AG08395 (cell line): ENCODE measurements around the gene PAX8.

ENCODE experiments used
- DNase-seq: peaks from one replicate; pipeline ENCODE4 v3.0.0; 2012; ENCODE audit warnings: mixed read lengths, low spot score

The PAX8 gene

DNA sequence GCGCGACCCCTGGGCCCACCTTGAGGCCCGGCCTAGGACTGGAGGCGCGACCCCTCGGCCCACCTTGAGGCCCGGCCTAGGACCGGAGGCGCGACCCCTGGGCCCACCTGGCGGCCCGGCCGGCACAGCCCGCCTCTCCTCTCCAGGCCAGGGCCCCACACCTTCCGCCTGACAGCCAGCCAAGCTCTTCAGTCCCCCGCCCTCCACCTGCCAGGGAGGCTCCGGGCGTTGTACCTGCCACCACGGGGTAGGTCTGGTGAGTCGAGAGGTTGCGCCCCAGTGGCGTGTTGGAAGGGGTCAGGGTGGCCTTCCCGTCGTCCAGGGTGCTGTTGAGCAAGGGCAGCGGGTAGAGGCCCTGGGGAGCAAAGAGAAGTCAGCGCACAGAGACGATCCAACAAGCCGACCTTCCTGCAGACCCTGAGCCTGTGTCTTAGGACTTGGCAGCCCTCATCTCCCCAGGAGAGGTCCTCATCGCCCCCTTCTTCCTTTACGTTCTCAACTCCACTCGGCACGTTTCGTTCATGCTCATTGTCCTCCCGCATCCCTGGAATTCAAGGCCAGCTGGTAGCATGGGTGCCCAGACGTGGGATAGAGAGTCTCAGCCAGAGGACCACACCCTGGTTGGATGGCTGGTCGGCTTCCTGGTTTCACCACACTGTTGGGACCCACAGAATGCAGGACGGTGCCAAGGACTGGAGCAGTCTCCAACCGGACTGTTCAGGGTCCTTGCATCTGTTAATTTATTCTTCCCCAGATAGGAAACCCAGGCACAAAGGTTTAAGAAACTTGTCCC, 42.2 kb downstream of the PAX8 start:
- no peak for DNase-seq

DNA sequence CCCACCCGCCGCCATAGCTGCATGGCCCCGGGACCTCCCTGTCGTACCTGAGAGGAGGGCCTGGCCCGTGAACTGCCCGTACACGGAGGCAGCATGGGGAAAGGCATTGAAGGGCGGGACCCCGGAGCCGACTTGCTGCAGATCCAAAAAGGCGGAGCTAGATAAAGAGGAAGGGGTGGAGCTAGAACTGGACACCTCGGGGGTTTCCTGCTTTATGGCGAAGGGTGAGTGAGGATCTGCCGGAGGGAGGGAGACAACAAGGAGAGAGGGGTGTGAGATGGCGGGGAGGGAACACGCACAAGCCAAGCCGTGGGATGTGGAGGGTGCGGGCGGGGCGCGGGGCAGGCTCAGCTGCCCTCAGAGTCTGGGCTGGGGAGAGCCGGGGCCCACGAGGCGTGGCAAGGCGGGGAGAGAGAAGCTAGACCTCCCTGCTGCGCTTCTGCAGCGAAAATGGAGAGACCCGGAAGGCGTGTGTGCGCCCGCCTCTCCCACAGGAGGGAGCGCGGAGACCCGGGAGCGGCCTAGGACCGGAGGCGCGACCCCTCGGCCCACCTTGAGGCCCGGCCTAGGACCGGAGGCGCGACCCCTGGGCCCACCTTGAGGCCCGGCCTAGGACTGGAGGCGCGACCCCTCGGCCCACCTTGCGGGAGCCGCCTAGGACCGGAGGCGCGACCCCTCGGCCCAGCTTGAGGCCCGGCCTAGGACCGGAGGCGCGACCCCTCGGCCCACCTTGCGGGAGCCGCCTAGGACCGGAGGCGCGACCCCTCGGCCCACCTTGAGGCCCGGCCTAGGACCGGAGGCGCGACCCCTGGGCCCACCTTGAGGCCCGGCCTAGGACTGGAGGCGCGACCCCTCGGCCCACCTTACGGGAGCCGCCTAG, 43.1 kb downstream of the PAX8 start:
- DNase-seq: peak; percentile 44

DNA sequence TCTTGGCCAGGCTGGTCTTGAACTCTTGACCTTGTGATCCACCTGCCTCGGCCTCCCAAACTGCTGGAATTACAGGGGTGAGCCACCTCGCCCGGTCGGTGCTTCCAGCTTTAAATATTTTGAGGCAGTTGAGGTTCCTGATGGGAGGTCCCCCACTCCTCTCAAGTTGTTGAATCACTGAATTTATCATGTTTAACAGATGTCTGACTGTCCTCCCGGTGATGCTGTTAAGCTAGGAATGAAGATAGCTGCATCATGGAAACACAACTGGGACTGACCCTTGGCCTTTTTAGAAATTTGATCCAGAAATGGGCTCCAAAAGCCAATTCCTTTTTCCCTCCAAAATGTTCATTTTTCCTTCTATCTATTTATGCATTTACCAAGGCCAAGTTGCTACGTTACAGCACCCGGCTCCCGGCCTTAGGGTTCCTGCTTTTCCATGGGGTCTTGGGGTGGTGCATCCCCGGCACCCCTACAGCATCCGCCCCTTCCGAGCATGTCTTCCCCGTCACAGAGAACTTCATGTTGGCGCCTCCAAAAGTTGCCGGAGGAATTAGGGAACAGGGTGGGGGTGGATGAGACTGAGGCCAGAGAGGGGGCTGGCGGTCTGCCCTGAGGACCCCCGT, 43.9 kb downstream of the PAX8 start:
- no peak for DNase-seq

DNA sequence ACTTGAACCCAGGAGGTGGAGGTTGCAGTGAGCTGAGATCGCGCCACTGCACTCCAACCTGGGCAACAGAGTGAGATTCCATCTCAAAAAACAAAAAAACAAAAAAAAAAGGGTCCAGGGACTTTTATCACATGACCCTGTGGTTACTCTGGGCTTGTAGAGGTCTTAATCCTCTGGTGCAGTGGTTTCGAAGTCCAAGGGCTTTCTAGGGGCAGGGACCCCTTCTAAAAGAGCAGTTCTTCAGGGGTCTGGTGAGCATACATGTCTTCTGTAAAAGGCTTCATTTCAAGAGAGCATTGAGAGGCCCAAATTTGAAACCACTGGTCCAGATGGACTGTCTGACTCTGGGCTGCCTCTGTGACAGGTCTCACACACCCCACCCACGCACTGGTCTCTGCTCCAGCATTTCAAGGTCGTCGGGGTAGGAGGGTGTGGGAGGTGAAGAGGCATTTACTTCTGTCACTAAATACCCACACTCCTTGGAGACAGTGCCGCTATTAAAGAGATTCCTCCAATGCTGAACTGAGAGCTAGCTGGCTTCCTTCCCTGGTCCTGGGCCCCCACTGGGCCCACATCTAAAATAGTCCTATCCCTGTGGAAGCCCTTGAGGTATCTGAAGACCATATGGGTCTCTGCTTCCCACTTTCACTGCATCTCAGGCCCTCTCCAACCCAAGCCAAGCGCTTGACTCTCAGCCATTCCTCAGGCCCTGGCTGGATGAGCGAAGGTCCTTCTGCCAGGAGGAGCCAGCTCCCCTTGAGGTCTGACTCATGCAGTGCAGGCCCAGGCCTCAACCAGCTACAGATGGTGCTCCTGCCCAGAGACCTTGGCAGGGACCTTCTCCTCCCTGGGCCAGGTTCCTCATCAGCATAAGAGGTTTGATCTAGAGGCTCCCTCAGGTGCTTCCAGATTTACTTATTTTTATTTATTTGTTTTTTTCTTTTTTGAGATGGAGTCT, 44.8 kb downstream of the PAX8 start:
- peak; percentile 48 for DNase-seq

DNA sequence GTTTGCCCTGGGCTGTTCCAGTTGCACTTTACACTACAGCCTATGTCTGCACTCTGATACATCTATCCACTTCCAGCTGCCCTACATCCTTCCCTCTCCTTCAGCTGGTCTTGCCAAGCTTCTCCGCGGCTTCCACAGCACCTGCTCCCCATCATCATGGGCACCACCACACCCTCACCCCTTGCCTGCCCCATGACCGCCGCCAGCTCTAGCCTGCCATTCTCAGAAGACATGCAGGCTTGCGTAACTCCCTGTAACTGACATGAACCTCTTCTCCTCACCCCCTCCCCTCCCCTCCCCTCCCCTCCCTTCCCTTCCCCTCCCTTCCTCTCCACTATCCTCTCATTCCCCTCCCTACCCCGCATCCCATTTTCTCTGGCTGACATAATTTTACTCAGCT, 46.0 kb downstream of the PAX8 start:
- no peak for DNase-seq

DNA sequence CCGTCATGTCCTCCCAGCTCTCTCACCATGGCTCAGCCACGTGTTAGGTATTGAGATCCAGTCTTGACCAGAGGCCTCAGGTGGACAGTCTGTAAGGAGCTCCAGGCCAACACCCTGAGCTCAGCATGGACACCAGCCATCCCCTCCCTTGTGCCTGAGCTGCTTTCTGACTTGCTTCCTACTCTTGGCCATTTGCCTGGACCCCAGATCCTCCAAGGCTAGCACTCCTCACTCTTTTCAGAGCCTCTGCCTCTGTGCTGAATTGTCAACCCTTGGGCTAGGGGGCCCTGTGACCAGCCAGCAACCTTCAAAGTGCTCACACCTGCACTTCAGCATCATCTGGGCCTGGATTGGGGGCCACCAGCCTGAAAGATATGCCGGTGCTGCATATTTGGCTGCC, 46.6 kb downstream of the PAX8 start:
- no peak for DNase-seq

DNA sequence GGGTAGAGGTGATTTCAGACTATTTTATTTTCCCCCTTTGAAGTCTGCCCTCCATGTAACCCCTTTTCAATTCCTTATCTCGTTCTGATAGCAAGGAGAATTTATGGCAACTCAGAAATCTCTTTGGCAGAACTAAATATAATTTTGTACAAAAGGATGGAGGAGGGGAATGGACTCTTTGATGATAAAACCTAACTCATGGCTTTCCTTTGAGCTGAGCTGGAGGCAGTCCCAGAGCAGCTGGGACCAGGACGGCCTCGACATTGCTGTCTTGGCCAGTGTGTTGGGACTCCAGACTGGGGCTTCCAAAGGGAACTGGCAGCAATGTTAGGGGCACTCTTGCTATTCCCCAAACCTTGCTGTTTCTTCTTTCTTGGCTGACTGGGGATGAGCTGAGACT, 47.7 kb downstream of the PAX8 start:
- no peak for DNase-seq

DNA sequence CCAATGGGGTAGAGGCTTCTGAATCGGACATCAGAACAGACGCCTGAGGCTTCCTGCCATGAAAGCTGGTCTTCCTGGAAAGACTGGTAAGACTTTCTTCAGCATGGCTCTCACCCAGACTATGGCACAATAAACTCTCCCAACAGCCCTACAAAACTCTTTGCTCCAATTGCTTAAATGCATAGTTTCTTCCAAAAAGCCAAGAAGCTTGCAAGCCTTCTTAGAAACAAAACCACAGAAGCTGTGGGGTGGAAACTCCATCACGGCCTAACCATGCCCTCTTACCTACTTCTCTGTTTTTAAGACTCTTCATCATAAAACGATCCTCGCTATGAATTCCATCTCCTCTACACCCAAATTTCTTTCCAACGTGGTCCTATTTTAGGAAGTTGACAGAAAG, 48.2 kb downstream of the PAX8 start:
- DNase-seq: no peak

DNA sequence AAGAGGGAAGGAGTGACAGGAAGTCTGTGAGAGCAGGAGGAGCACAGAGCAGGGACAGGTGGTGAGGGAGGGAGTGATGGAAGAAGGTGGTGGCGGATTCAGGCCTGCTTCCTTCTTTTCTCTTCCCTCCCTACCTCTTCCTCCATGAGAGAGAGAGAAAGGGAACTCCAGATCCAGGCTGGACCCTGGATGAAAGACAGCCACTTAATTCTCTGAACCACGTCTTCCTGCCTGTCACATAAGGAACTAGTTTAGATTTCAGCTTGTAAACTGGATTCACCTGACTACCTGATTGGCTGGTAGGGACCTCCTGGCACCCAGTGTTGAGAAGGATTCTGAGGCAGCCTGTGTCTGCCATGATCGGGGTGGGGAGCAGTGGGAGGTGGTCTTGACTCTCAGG, 48.9 kb downstream of the PAX8 start:
- DNase-seq: no peak

DNA sequence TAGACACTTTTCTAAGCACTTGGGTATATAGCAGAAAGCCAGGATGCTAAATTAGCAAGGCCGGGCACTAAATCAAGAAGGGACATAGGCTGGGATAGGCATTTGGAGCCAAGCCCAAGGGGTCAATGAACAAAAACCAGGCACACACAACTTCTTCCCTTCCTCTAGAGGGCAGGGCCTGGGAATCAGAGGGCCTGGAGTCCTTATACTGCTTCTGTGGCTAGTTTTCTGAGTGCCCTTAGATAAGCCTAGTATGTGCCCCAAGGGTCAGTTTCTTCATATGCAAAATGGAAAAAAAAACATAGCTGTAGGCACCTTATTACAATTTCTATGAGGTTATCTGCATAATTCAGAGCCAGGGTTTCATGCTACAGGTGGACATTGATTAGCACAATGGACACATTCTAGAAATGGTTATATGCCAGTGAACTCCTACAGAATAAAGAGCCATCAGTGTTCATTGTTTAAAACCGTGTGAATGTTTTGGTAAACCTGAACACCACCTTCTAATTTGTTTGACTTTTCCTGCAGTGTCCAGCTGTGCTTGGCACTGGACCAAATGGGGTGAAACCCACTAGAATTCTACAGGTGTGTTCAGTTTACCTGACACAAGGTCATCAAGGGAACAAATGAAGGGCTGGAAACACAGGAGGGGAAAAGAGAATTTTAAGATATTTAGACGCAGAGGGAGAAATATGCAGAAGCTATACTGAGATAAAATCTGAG, 49.6 kb downstream of the PAX8 start:
- no peak for DNase-seq

DNA sequence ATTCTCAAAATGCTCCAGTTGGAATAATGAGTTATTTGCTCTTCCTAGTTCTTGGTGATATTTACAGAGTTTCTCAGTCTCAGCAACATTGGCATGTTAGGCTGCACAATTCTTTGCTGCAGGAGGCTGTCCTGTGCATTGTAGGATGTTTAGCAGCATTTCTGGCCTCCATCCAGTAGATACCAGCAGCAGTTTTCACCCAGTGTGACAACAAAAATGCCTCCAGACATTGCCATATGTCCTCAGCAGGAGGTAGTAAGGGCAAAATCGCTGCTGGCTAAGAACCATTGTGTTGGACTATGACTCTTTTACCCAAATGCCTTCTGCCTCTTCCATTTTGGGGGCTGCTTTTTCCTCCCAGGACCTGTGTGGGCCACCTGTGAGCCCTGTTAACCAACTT, 50.4 kb downstream of the PAX8 start:
- no peak for DNase-seq

DNA sequence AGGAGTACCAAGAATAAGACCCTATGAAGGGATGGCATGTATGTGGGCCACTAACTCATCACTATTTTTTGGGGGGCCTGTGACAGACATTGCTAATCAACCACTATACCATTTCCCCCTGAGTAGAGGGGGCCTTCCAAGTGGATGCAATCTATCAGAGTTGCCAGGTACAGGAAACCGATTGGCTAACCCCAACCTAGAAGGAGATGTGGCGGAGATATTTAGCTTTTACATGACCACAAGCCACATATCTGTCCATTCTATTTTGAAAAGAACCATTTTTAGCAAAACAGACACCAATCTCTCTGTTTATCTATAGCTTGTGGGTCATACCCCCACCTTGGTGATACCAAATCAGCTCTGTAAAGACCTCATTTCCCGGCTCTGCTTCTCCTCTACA, 51.0 kb downstream of the PAX8 start:
- no peak for DNase-seq

DNA sequence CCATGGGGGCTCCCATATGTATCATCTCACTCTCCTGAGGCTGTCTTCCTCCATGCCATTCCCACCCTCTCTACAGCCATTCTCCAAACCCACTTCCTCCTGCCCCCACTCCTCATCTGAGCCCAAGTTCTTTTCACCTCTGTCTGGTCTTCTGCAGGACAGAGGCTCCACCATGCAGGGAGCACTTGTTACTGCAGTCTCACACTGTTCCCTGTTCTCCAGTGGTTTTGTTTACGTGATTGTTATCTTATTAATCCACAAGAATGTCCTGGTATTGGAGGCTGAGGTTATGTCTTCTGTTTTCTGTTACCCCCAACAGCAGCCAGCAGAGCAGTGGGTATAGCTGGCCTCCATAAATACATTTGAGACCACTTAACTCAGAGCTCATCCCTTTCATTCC, 51.4 kb downstream of the PAX8 start:
- DNase-seq: no peak

DNA sequence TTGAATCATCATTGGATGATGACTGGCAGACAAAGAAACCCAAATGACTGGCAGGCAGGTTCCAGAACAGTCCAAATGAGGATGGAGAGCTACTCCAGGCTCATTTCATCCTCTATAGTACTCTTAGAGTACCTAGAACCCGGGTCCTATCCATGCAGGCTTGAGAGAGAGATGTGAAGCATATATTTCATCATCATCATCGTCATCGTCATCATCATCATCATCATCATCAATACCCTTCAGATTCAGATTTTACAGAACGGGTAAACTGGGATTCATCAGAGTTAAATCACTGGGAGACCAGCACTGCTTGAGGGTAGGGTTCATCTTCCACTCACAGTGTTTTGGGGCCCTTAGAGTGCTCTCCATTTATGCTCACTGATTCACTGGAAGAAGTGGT, 52.3 kb downstream of the PAX8 start:
- no peak for DNase-seq

DNA sequence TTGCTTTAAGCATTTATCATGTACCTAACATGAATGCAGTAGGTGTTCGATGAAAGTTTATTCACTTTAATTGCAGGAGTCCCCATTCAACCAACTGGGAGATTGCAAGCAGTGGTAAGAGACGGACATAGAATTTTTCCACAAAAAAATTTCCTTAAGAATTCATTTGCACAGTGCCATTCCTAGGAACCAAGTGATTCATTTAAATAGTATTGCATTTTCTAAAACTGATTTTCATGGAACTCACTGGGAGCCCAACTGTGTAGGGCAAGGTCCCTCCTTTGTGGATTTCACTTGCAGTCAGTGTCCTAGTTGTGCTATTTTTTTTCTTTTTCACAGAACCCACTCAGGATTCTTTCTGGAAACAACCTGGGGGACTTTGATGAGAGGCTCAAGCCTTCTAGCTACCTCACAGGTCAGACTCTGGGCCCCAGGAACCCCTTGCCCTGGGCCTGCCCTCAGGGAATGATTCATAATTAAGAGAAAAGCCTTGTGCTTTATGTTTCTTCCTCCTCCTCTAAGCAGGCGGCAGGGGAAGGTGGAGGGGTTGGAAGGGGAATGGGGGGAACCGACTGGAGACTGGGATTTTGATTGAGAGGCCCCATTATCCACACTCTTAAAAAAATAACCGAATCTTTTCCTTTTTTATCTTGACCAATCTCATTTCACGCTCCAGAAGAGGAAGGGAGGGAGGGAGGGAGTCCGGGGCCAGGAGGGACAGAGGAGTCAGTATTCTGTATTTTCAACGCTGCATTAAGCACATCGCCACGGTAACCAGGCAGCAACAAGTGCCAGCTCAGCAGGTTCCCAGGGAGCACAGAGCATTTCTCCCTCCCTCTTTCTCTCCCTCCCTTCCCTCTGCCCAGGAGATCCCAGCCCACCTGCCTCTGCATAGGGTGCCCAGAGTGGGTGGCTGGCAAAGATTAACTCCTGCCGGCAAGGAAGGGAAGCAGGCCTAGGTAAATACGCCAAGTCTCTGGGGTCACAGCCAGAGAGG, 53.2 kb downstream of the PAX8 start:
- no peak for DNase-seq

DNA sequence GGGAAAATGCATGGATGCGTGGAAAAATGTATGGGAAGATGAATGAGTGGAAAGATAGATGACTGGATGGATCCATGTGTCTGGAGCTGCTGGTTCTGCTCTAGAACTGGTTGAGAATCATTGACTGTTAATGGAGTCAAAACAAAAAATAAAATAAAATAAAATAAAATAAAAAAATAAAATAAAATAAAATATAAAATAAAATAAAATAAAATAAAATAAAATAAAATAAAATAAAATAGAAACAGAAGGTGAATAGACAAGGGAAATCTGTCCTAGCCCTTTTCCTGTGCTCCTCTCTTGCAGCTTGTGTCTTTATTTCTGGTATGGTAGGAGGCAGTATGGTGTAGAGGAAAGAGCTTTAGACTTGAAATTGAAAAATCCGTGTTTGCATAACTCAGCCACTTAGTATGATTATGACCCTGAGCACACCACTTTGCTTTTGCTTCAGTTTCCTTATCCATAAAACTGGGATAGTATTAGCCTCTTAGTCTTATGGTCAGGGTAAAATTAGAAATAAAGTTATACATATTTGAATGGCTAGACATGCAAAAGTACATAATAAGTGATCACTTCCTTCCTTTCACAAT, 54.0 kb downstream of the PAX8 start:
- no peak for DNase-seq

DNA sequence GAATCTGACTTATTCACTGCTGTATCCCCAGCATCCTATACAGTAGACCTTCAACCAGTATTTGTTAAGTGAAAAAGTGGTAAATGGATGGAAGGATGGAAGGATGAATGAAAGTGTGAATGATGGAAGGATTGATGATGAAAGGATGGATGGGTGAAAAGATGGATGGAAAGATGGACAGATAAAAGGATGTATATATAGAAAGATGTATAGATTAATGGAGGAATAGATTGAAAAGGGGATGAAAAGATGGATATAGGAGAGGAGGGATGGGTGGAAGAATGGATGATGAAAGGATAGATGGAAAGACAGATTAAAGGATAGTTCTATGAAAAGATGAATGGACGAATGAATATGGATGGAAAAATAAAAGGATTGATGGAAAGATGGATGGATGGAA, 54.9 kb downstream of the PAX8 start:
- DNase-seq: no peak

DNA sequence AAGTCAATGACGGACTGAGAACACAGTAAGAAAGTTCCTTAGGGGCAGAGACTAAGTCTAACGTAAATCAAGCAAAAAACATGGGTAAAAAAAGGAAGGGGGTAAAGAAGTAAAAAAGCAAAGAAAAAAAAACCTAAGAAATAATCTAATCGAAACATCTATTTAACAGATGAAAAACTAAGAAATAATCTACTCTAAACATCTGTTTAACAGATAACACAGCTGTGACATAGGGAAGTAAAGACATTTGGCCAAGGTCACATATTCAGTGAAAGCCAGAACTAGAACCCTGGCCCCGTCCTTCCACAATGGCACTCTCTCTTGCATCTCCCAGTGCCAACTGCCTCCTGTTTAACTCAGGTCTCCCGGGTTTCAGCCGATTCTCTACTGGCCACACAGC, 56.9 kb downstream of the PAX8 start:
- DNase-seq: no peak

DNA sequence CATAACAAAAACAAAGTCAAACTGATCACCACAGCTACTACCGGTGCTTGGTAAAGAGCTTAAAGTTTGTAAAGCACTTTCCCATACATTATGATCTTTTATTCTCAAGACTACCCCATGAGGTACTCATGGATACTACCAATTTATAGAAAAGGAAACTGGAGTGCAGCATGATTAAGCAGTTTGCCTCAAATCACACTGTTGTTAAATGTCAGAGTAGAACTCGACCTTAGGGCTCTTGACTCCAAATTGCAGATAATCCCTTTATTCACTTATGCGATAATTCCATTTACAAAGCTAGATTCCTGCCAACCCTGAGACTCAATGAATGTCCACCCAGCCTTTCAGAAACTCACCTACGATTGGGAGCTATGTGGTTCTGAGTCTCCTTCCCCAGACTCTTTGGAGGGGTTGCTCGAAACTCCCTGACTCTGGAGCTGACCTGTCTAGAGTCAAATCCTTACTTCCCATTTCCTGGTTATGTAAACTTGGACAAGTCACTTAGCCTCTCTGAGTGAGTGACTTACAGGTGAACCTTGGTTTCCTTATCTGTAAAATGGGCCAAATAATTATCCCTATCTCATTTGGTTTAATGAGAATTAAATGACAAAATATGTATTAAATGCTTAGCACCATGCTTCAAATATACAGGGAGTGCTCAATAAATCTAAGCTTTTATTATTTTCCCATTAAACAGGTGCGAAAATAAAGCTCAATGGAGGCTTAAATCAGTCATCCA, 57.6 kb downstream of the PAX8 start:
- DNase-seq: no peak
